Uterus (tissue), 2 donors: ENCODE data around the gene EPS8L3.

Experiments used
- POLR2A ChIP-seq, 2 donors: fragments of 450-650 bp; IDR thresholded peaks; one replicate each; pipeline ENCODE4 v1.6.1; 2016; ENCODE audit warnings: antibody characterized with exemption in 2 of 2, mild to moderate bottlenecking in 1 of 2, moderate library complexity in 1 of 2
- TF ChIP-seq, protein P1 (sequence below), 4 experiments: fragments of 200-600 bp in 2 of 4; fragments of 450-650 bp in 2 of 4; sonication (generic) in 2 of 4; IDR thresholded peaks; one replicate each; pipeline ENCODE4 v1.5.1; 2016 to 2019; ENCODE audit warnings: antibody characterized with exemption in 4 of 4, mild to moderate bottlenecking in 2 of 4, moderate library complexity in 1 of 4

DNA sequence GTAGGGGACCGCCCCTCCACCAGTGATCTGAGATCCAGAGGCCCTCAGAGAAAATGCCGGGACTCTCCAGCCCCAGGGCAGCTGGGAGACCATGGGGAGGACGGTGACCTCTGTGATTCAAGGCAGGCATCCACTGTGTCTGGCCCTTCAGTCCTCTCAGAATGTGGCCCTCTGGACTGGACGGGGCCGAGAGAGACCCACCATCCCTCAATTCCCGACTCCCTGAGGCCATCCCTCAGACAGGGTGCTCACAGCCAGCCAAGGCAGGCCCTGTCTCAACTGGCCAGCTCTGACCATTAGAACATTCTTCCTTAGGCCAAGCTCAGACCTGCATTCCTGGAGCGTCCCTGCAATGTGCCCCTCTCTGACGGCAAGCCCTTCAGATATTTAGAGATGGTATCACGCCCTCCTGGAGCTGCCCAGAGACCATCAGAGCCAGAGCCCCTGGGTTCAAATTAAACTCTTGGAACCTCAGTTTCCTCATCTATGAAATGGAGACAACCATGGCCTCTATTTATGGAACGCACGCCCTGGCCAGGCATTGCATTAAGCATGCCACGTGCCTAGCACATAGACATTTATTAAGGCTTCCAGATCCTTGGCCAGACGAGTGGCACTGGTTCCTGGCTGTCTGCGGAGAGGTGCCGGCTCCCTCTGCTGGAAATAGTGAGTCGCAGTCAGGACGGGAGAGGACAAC is 9.6 kb upstream of the EPS8L3 start:
- TF ChIP-seq, protein P1, sequence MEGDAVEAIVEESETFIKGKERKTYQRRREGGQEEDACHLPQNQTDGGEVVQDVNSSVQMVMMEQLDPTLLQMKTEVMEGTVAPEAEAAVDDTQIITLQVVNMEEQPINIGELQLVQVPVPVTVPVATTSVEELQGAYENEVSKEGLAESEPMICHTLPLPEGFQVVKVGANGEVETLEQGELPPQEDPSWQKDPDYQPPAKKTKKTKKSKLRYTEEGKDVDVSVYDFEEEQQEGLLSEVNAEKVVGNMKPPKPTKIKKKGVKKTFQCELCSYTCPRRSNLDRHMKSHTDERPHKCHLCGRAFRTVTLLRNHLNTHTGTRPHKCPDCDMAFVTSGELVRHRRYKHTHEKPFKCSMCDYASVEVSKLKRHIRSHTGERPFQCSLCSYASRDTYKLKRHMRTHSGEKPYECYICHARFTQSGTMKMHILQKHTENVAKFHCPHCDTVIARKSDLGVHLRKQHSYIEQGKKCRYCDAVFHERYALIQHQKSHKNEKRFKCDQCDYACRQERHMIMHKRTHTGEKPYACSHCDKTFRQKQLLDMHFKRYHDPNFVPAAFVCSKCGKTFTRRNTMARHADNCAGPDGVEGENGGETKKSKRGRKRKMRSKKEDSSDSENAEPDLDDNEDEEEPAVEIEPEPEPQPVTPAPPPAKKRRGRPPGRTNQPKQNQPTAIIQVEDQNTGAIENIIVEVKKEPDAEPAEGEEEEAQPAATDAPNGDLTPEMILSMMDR (IDR thresholded peaks at IDR 0.05), result peak; percentile 81 to 89 (median 86)
- no peak for TF ChIP-seq POLR2A (IDR thresholded peaks at IDR 0.05)
